HL-60 (cell line): ENCODE data around the gene APOA4.

Experiments used
- DNase-seq, 2 experiments: peaks; one replicate each; pipeline ENCODE4 v3.0.0-alpha.2; 2010 to 2020; ENCODE audit warnings: low read depth in 1 of 2, low spot score in 1 of 2
- H3K27ac ChIP-seq: fragments of 250-450 bp; sonication (Bioruptor Pico); replicated peaks from 2 replicates; pipeline ENCODE4 v1.5.1; 2020; ENCODE audit warnings: mild to moderate bottlenecking, moderate library complexity
- H3K27me3 ChIP-seq: fragments of 250-450 bp; sonication (Bioruptor Pico); 2 replicates; pipeline ENCODE4 v1.5.1; 2021; ENCODE audit warnings: mild to moderate bottlenecking, moderate library complexity; ENCODE audit not compliant: insufficient read depth, poor library complexity, severe bottlenecking
- H3K4me3 ChIP-seq: replicated peaks from 2 replicates; pipeline ENCODE4 v1.5.1; 2011; ENCODE audit warnings: mild to moderate bottlenecking, control low read depth, low read length; ENCODE audit not compliant: insufficient read depth
- CTCF ChIP-seq: IDR thresholded peaks from one replicate; pipeline ENCODE4 v1.5.1; 2011; ENCODE audit warnings: low read length, control low read depth, inconsistent platforms; ENCODE audit not compliant: insufficient read depth
- GABPA ChIP-seq: IDR thresholded peaks from 2 replicates; pipeline ENCODE4 v1.6.1; 2012; ENCODE audit warnings: low read depth
- POLR2AphosphoS5 ChIP-seq: IDR thresholded peaks from 2 replicates; pipeline ENCODE4 v1.6.1; 2012; ENCODE audit warnings: low read depth
- REST ChIP-seq: IDR thresholded peaks from 2 replicates; pipeline ENCODE4 v1.6.1; 2012; ENCODE audit warnings: low read depth; ENCODE audit not compliant: insufficient replicate concordance
- SPI1 ChIP-seq: IDR thresholded peaks from 2 replicates; pipeline ENCODE4 v1.6.1; 2012; ENCODE audit warnings: low read depth, mild to moderate bottlenecking, borderline replicate concordance

APOA4 gene

GRCh38 chr11:116842909-116843308, 19.8 kb upstream of the APOA4 start:
- Histone ChIP-seq H3K27ac (no peak overlapping the region), H3K4me3 (no peak overlapping the region), H3K27me3 (no peaks in the 10 kb centered on the region)
- no peak for DNase-seq
- TF ChIP-seq GABPA: no peak
- TF ChIP-seq POLR2AphosphoS5: no peak
- TF ChIP-seq REST: no peak
- no peak for TF ChIP-seq SPI1
- no peak for TF ChIP-seq CTCF

- Histone ChIP-seq H3K27ac (no peak overlapping the region), H3K27me3 (no peaks in the 10 kb centered on the region), H3K4me3 (no peak overlapping the region)
- no peak for TF ChIP-seq CTCF
- TF ChIP-seq REST: no peak
- TF ChIP-seq SPI1: no peak
- TF ChIP-seq POLR2AphosphoS5: no peak; the same call in 1 of the 2 replicates
- TF ChIP-seq GABPA: no peak
- DNase-seq: no peak
Measured at GRCh38 chr11:116842117-116842516, 19.0 kb upstream of the APOA4 start.

- H3K27me3 ChIP-seq: no peaks in the 10 kb centered on the region
- no peak overlapping the region for H3K4me3 ChIP-seq
- DNase-seq: no peak
- no peak overlapping the region for H3K27ac ChIP-seq
- TF ChIP-seq SPI1: no peak
- TF ChIP-seq GABPA: no peak
- no peak for TF ChIP-seq POLR2AphosphoS5
- no peak for TF ChIP-seq REST
- no peak for TF ChIP-seq CTCF
Measured at GRCh38 chr11:116840746-116841296, 17.7 kb upstream of the APOA4 start.
